H9 (cell line): Measurements from ENCODE around the gene BCAR1. TPM values are rescaled to one million over a fixed set of nuclear protein-coding genes. Genes with fewer than 3 reads are reported as not detected.

Experiments
- DNase-seq: peaks from one replicate; pipeline ENCODE4 v3.0.0-alpha.2; 2017
- H2AFZ ChIP-seq: one replicate; pipeline ENCODE4 v1.6.1; 2013; ENCODE audit warnings: mild to moderate bottlenecking, low read length, control low read depth, moderate library complexity
- H2AK5ac ChIP-seq: 2 replicates; pipeline ENCODE4 v1.6.1; 2013; ENCODE audit warnings: low read length, control low read depth, mixed read lengths; ENCODE audit not compliant: insufficient read length
- H2BK120ac ChIP-seq: one replicate; pipeline ENCODE4 v1.6.1; 2013; ENCODE audit warnings: low read depth, mild to moderate bottlenecking, low read length, control low read depth, inconsistent platforms; ENCODE audit not compliant: poor library complexity, severe bottlenecking
- H2BK12ac ChIP-seq: 2 replicates; pipeline ENCODE4 v1.6.1; 2013; ENCODE audit warnings: low read length, control low read depth, mixed read lengths, low read depth; ENCODE audit not compliant: insufficient read length
- H2BK15ac ChIP-seq: 2 replicates; pipeline ENCODE4 v1.6.1; 2013; ENCODE audit warnings: low read depth, low read length, control low read depth
- H2BK20ac ChIP-seq: one replicate; pipeline ENCODE4 v1.6.1; 2013; ENCODE audit warnings: low read depth, mild to moderate bottlenecking, low read length, control low read depth, inconsistent platforms; ENCODE audit not compliant: poor library complexity, severe bottlenecking
- H2BK5ac ChIP-seq: 2 replicates; pipeline ENCODE4 v1.6.1; 2013; ENCODE audit warnings: low read length, control low read depth, mixed read lengths; ENCODE audit not compliant: insufficient read length
- H3K14ac ChIP-seq: 2 replicates; pipeline ENCODE4 v1.6.1; 2013; ENCODE audit warnings: low read length, control low read depth; ENCODE audit not compliant: insufficient read depth
- H3K18ac ChIP-seq: 2 replicates; pipeline ENCODE4 v1.6.1; 2013; ENCODE audit warnings: low read depth, mild to moderate bottlenecking, mixed read lengths, low read length, control low read depth; ENCODE audit not compliant: insufficient read length
- H3K23ac ChIP-seq: 2 replicates; pipeline ENCODE4 v1.6.1; 2013; ENCODE audit warnings: low read length, control low read depth, mixed read lengths, low read depth; ENCODE audit not compliant: insufficient read length
- H3K23me2 ChIP-seq: 2 replicates; pipeline ENCODE4 v1.6.1; 2013; ENCODE audit warnings: low read depth, mild to moderate bottlenecking, mixed read lengths, low read length, control low read depth; ENCODE audit not compliant: insufficient read length, poor library complexity, severe bottlenecking
- H3K27ac ChIP-seq: 2 replicates; pipeline ENCODE4 v1.5.1; 2013; ENCODE audit warnings: low read length, control low read depth, mixed read lengths, low read depth; ENCODE audit not compliant: insufficient read length
- H3K27me3 ChIP-seq: 2 replicates; pipeline ENCODE4 v1.6.1; 2013; ENCODE audit warnings: low read length, control low read depth, inconsistent platforms; ENCODE audit not compliant: insufficient read depth
- H3K4ac ChIP-seq: 2 replicates; pipeline ENCODE4 v1.6.1; 2013; ENCODE audit warnings: low read depth, mild to moderate bottlenecking, control low read depth, inconsistent platforms, low read length, moderate library complexity
- H3K4me1 ChIP-seq: 2 replicates; pipeline ENCODE4 v1.6.1; 2013; ENCODE audit warnings: low read length, control low read depth, inconsistent platforms; ENCODE audit not compliant: insufficient read depth
- H3K4me2 ChIP-seq: 2 replicates; pipeline ENCODE4 v1.6.1; 2013; ENCODE audit warnings: low read length, control low read depth, mixed read lengths; ENCODE audit not compliant: insufficient read length, insufficient read depth
- H3K56ac ChIP-seq: 2 replicates; pipeline ENCODE4 v1.6.1; 2013; ENCODE audit warnings: low read depth, mild to moderate bottlenecking, mixed read lengths, low read length, control low read depth; ENCODE audit not compliant: insufficient read length
- H3K79me1 ChIP-seq: 2 replicates; pipeline ENCODE4 v1.6.1; 2013; ENCODE audit warnings: low read depth, mild to moderate bottlenecking, moderate library complexity, low read length, control low read depth, inconsistent platforms; ENCODE audit not compliant: insufficient read depth, poor library complexity, severe bottlenecking
- H3K79me2 ChIP-seq: 2 replicates; pipeline ENCODE4 v1.6.1; 2013; ENCODE audit warnings: low read length, control low read depth, inconsistent platforms; ENCODE audit not compliant: insufficient read depth
- H3K9ac ChIP-seq: 2 replicates; pipeline ENCODE4 v1.6.1; 2013; ENCODE audit warnings: low read length, control low read depth, mixed read lengths; ENCODE audit not compliant: insufficient read length; ENCODE audit errors: extremely low read depth
- H3K9me3 ChIP-seq: one replicate; pipeline ENCODE4 v1.6.1; 2013; ENCODE audit warnings: low read depth, low read length, inconsistent platforms; ENCODE audit not compliant: control insufficient read depth
- H3T11ph ChIP-seq: one replicate; pipeline ENCODE4 v1.6.1; 2013; ENCODE audit warnings: mild to moderate bottlenecking, low read length, control low read depth, inconsistent platforms
- H4K20me1 ChIP-seq: one replicate; pipeline ENCODE4 v1.6.1; 2013; ENCODE audit not compliant: control insufficient read depth, insufficient read length, insufficient read depth
- H4K5ac ChIP-seq: 2 replicates; pipeline ENCODE4 v1.6.1; 2013; ENCODE audit warnings: low read depth, mild to moderate bottlenecking, mixed read lengths, low read length, control low read depth; ENCODE audit not compliant: insufficient read length
- H4K8ac ChIP-seq: replicated peaks from 2 replicates; pipeline ENCODE4 v1.6.1; 2013; ENCODE audit warnings: low read length, control low read depth, mixed read lengths, low read depth; ENCODE audit not compliant: insufficient read length
- H4K91ac ChIP-seq: 2 replicates; pipeline ENCODE4 v1.6.1; 2013; ENCODE audit warnings: low read depth, mild to moderate bottlenecking, moderate library complexity, mixed read lengths, low read length, control low read depth; ENCODE audit not compliant: insufficient read length
- H3K27ac Mint-ChIP-seq, 3 experiments: 2 replicates in 2 of 3; 3 replicates in 1 of 3; pipeline ENCODE4 v1.8.0; 2020 to 2021; ENCODE audit warnings: mixed read lengths in 3 of 3, mild to moderate bottlenecking in 1 of 3, moderate library complexity in 1 of 3
- H3K27me3 Mint-ChIP-seq: 2 replicates; pipeline ENCODE4 v1.8.0; 2021; ENCODE audit warnings: low read depth, mild to moderate bottlenecking, moderate library complexity, mixed read lengths
- H3K36me3 Mint-ChIP-seq, 3 experiments: 2 replicates in 2 of 3; 3 replicates in 1 of 3; pipeline ENCODE4 v1.8.0; 2020 to 2021; ENCODE audit warnings: low read depth in 3 of 3, mixed read lengths in 3 of 3; ENCODE audit not compliant: insufficient read depth in 1 of 3
- H3K4me1 Mint-ChIP-seq, 2 experiments: 2 replicates each; pipeline ENCODE4 v1.8.0; 2020; ENCODE audit warnings: mixed read lengths in 2 of 2
- H3K4me3 Mint-ChIP-seq, 2 experiments: 2 replicates in 1 of 2; 3 replicates in 1 of 2; pipeline ENCODE4 v1.8.0; 2020 to 2021; ENCODE audit warnings: mild to moderate bottlenecking in 2 of 2, mixed read lengths in 2 of 2, moderate library complexity in 1 of 2
- H3K9me3 Mint-ChIP-seq, 2 experiments: 2 replicates in 1 of 2; 3 replicates in 1 of 2; pipeline ENCODE4 v1.8.0; 2020; ENCODE audit warnings: mild to moderate bottlenecking in 2 of 2, mixed read lengths in 2 of 2, moderate library complexity in 1 of 2
- CTCF ChIP-seq: fragments of 200-600 bp; sonication (generic); conservative IDR thresholded peaks from 3 replicates; pipeline ENCODE4 v1.8.0; 2021; ENCODE audit warnings: antibody characterized with exemption, mild to moderate bottlenecking
- WGBS: extraction: QIAGEN DNeasy Blood & Tissue Kit; methylation state at CpG from one replicate; pipeline ENCODE4 v1.1.7; 2013; ENCODE audit warnings: missing lambda C conversion rate, low lambda C conversion rate, mixed read lengths; ENCODE audit not compliant: insufficient read length; ENCODE audit errors: extremely low coverage; 5-methylcytosine and 5-hydroxymethylcytosine counted together
- total RNA-seq: library from RNA; stranded (reverse); gene quantifications from 2 replicates; pipeline ENCODE4 v1.2.1, GENCODE V29; 2021

The BCAR1 gene
- total RNA-seq, 1 experiment from 2014 or later: 97.1 TPM

GRCh38 chr16:75188832-75189477 lies 62.5 kb downstream of the BCAR1 start:
- H3K23ac ChIP-seq: no peak overlapping the region
- no peak overlapping the region for H3T11ph ChIP-seq
- no peak overlapping the region for H2BK20ac ChIP-seq
- H3K79me2 ChIP-seq: no peaks in the 10 kb centered on the region
- H4K5ac ChIP-seq: no peak overlapping the region
- no peaks in the 10 kb centered on the region for H3K4me1 ChIP-seq
- H3K27ac ChIP-seq: no peak overlapping the region
- Mint-ChIP-seq H3K27ac (no peak overlapping the region), H3K4me3 (no peak overlapping the region), H3K4me1 (0 out of 4 replicates have a peak, but pooled peaks cover 0 to 3% of the 10 kb centered on the region in 2 experiments), H3K9me3 (peaks cover 0 to 4% of the 10 kb centered on the region in 2 experiments; a peak in 2 of 5 replicates), H3K36me3 (peaks cover 0 to 4% (median 2%) of the 10 kb centered on the region in 3 experiments; a peak in 1 of 7 replicates), H3K27me3 (no peaks in the 10 kb centered on the region)
- no peak overlapping the region for H2AK5ac ChIP-seq
- H3K23me2 ChIP-seq: no peaks in the 10 kb centered on the region
- no CpG with 5 or more reads among the region's 14 CpGs for WGBS
- no peak overlapping the region for H2BK120ac ChIP-seq
- H3K79me1 ChIP-seq: no peaks in the 10 kb centered on the region
- no peaks in the 10 kb centered on the region for H3K27me3 ChIP-seq
- no peak overlapping the region for H2AFZ ChIP-seq
- no peak overlapping the region for H3K9ac ChIP-seq
- no peak overlapping the region for H3K14ac ChIP-seq
- H3K9me3 ChIP-seq: no peaks in the 10 kb centered on the region
- no peak overlapping the region for H2BK12ac ChIP-seq
- no peak for DNase-seq
- no peak overlapping the region for H3K18ac ChIP-seq
- no peak for TF ChIP-seq CTCF
- H4K20me1 ChIP-seq: no peaks in the 10 kb centered on the region
- no peak overlapping the region for H3K56ac ChIP-seq
- no peak overlapping the region for H4K91ac ChIP-seq
- no peak overlapping the region for H2BK5ac ChIP-seq
- H4K8ac ChIP-seq: no peak overlapping the region
- no peak overlapping the region for H3K4me2 ChIP-seq
- no peak overlapping the region for H3K4ac ChIP-seq
- no peak overlapping the region for H2BK15ac ChIP-seq
